Measurements from ENCODE around the gene CAPZA2.

The CAPZA2 gene

DNA sequence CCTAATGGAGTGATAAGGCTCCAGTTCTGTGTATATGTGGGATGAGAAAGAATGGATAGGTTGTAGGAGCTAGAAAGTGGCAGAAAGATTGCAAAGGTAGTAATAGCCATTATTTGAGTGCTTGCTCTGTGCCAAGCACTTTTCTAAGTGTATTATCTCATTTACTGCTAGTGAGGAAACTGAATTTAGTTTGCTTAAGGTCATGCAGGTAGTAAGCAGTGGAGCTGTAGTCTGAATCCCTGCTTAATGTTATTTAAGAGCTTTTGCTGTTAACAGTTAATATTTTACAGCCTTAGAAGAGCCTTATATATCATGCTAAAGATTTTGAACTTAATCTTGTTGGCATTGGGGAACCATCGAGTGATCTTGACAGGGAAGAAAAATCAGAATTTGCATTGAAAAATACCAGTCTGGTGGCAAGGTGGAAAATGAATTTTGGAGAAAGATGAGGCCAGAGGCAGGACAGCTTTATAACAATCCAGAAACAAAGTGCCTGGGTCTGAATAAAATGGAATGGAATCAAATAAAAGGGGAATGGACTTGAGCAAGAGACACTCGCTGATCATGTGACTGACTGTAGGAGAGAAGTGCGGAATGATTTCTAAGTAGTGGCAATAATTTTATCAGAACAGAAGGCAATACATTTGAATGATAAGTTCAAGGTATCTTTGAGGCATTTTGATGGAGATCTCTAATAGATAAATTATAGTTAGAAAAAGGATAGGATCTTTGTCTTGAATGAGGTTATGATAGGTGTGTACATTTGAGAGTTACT lies 15.2 kb downstream of the CAPZA2 start:
- no peak overlapping the region for H3K4me3 ChIP-seq (ENCODE audit: low read depth, low read length)
- TF ChIP-seq, protein P1, sequence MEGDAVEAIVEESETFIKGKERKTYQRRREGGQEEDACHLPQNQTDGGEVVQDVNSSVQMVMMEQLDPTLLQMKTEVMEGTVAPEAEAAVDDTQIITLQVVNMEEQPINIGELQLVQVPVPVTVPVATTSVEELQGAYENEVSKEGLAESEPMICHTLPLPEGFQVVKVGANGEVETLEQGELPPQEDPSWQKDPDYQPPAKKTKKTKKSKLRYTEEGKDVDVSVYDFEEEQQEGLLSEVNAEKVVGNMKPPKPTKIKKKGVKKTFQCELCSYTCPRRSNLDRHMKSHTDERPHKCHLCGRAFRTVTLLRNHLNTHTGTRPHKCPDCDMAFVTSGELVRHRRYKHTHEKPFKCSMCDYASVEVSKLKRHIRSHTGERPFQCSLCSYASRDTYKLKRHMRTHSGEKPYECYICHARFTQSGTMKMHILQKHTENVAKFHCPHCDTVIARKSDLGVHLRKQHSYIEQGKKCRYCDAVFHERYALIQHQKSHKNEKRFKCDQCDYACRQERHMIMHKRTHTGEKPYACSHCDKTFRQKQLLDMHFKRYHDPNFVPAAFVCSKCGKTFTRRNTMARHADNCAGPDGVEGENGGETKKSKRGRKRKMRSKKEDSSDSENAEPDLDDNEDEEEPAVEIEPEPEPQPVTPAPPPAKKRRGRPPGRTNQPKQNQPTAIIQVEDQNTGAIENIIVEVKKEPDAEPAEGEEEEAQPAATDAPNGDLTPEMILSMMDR (IDR thresholded peaks at IDR 0.05; ENCODE audit: insufficient read depth, low read length, missing control alignments), result no peak
- POLR2A ChIA-PET, result no interaction called here
- DNase-seq (ENCODE audit: low read depth, low spot score), result no peak
- CTCF ChIA-PET, result interaction anchor here (1.4 kb wide), 1 partner anchor 7 kb away, joined by 3 read pairs; no protein-coding TSS in a partner anchor

DNA sequence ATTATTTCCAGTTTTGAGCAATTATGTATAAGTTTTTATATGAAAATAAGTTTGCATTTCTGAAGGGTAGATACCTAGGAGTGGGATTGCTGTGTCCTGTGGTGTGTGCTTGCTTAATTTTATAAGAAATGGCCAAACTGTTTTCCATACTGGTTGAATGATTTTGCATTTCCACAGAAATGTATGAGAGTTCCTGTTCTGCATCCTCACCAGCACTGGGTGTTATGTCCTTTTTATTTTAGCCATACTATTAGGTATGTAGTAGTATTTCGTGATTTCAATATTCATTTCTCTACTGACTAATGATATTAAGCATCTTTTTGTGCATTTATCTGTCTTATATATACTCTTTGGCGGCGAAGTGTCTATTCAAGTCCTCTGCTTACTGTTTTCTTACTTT lies 22.3 kb downstream of the CAPZA2 start:
- TF ChIP-seq, protein P1 (IDR thresholded peaks at IDR 0.05; ENCODE audit: insufficient read depth, low read length, missing control alignments), result no peak
- no peak for DNase-seq (ENCODE audit: low read depth, low spot score)
- ChIA-PET CTCF (no interaction called here), POLR2A (no interaction called here)
- no peak overlapping the region for H3K4me3 ChIP-seq (ENCODE audit: low read depth, low read length)

DNA sequence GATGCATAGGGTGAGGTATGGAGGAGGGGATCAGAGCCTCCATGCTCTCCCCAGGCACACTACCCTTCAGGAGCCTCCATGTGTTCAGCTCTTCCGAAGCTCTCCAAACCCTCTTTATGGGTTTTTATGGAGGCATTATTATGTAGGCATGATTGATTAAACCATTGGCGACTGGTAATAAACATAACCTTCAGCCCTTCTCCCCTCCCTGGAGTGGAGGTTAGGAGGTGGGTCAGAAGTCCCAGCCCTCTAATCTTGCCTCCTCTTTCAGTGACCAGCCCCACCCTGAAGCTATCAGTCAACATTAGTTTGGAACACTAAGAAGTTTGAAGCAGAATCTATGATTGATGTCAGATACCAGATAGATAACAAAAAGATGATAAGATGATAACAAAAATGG lies 23.3 kb downstream of the CAPZA2 start:
- DNase-seq (ENCODE audit: low read depth, low spot score), result no peak
- no peak overlapping the region for H3K4me3 ChIP-seq (ENCODE audit: low read depth, low read length)
- POLR2A ChIA-PET, result no interaction called here
- TF ChIP-seq, protein P1 (IDR thresholded peaks at IDR 0.05; ENCODE audit: insufficient read depth, low read length, missing control alignments), result no peak
- CTCF ChIA-PET, result no interaction called here

DNA sequence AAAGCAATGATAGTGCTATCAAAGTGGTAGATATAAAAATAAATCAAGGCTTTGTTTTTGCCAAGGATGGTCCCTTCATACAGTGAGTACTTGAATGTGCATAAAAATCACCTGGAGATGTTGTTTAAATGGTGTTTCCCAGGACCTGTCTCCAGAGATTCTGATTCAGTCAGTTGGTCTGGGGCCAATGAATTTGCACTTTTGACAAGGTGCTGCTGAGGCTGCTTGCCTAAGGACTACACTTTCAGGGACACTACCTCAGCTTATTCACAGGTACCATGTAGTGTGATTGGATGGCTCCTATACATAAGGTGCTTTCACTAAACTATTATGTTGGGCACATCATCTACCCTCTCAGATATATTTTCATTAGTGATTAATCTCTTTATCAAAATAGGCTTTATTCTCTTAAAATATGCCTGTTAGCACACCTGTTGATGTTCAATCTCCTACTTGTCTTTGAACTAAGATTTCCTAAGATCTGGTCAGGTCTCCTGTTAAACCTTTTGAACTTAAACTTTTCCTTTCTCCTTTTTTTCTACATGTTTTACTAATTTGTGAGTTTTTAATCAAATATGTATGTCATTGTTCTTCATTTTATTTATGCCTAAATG lies 24.3 kb downstream of the CAPZA2 start:
- TF ChIP-seq, protein P1 (IDR thresholded peaks at IDR 0.05; ENCODE audit: insufficient read depth, low read length, missing control alignments), result no peak
- no peak for DNase-seq (ENCODE audit: low read depth, low spot score)
- CTCF ChIA-PET, result no interaction called here
- POLR2A ChIA-PET, result no interaction called here
- no peak overlapping the region for H3K4me3 ChIP-seq (ENCODE audit: low read depth, low read length)

DNA sequence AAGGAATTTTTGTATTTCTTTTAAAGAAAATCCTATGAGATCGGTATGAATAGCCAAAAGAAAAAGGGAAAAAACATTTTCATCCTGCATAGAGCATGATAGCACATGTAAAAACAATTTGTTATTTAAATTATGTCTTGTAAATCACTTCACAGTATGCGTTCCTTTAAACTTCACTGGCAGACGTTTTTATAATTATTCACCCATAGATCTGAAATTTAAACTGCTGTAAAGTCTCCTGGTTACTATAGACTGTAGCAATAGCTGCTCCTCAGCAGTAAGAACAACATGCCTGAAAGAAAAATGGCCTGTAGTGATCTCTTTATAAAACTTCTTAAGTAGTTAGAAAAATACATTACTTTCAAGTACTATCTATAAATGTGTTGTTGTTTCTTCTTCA lies 26.5 kb downstream of the CAPZA2 start:
- no peak overlapping the region for H3K4me3 ChIP-seq (ENCODE audit: low read depth, low read length)
- TF ChIP-seq, protein P1 (IDR thresholded peaks at IDR 0.05; ENCODE audit: insufficient read depth, low read length, missing control alignments), result no peak
- ChIA-PET CTCF (no interaction called here), POLR2A (no interaction called here)
- no peak for DNase-seq (ENCODE audit: low read depth, low spot score)

DNA sequence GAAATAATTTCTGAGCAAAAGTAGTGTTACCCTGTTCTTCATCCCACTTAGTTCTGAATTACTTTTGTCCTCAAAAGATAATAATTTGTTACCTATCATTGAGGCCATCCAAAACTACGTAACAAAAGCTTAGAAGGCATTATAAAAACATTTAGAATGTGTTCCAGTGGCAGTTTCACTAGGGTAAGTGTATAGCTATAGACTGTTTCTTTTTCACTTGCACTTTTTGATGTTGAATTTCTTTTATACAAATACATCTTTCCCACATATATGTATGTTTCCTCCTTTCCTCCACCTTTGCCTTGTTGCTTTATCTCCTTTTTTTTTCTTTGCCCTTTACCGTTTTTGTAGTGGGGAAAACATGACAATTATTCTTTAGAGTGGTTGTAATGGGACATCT lies 33.5 kb downstream of the CAPZA2 start:
- TF ChIP-seq, protein P1 (IDR thresholded peaks at IDR 0.05; ENCODE audit: insufficient read depth, low read length, missing control alignments), result no peak
- no peak for DNase-seq (ENCODE audit: low read depth, low spot score)
- ChIA-PET CTCF (interaction anchor here (0.9 to 1.7 kb wide), 2 partner anchors 31 to 34 kb away, joined by 3 read pairs; no protein-coding TSS in a partner anchor), POLR2A (no interaction called here)
- no peak overlapping the region for H3K4me3 ChIP-seq (ENCODE audit: low read depth, low read length)

All from AG04449 (cell line).